OCI-LY1 (cell line): ENCODE data around the gene COA4.
A peak's percentile ranks its signal among the peaks of the same experiment; 100 is the strongest.

Experiments
- H2AFZ ChIP-seq: fragments of 200-600 bp; sonication (generic), shearing (Covaris generic); 2 replicates; pipeline ENCODE4 v1.6.0; 2014; ENCODE audit warnings: antibody characterized with exemption, mild to moderate bottlenecking, low read length
- H3F3A ChIP-seq: fragments of 200-600 bp; sonication (generic), shearing (Covaris generic); 2 replicates; pipeline ENCODE4 v1.6.0; 2014; ENCODE audit warnings: mild to moderate bottlenecking, antibody characterized with exemption, low read length, moderate library complexity; ENCODE audit not compliant: insufficient read depth
- H3K27ac ChIP-seq: fragments of 200-600 bp; sonication (generic); 2 replicates; pipeline ENCODE4 v1.5.1; 2014; ENCODE audit warnings: low read length, mixed run types, mild to moderate bottlenecking, low read depth; ENCODE audit not compliant: poor library complexity, severe bottlenecking
- H3K27me3 ChIP-seq: fragments of 200-600 bp; sonication (generic); 2 replicates; pipeline ENCODE4 v1.6.0; 2014; ENCODE audit warnings: antibody characterized with exemption, mild to moderate bottlenecking, low read length, moderate library complexity; ENCODE audit not compliant: insufficient read depth
- H3K36me3 ChIP-seq: fragments of 200-600 bp; sonication (generic); 2 replicates; pipeline ENCODE4 v1.6.1; 2014; ENCODE audit warnings: mild to moderate bottlenecking, antibody characterized with exemption, low read length, moderate library complexity, mixed read lengths; ENCODE audit not compliant: insufficient read depth
- H3K4me1 ChIP-seq: fragments of 200-600 bp; sonication (generic); 2 replicates; pipeline ENCODE4 v1.5.1; 2014; ENCODE audit warnings: mild to moderate bottlenecking, low read length, moderate library complexity; ENCODE audit not compliant: insufficient read depth, severe bottlenecking
- H3K4me2 ChIP-seq: fragments of 200-600 bp; sonication (generic), shearing (Covaris generic); 2 replicates; pipeline ENCODE4 v1.6.1; 2014; ENCODE audit warnings: low read length
- H3K4me3 ChIP-seq: fragments of 200-600 bp; sonication (generic); 2 replicates; pipeline ENCODE4 v1.5.1; 2014; ENCODE audit warnings: low read length, low read depth, mild to moderate bottlenecking, mixed read lengths; ENCODE audit not compliant: poor library complexity, severe bottlenecking
- H3K79me2 ChIP-seq: fragments of 200-600 bp; shearing (Covaris generic); 2 replicates; pipeline ENCODE4 v1.6.1; 2016; ENCODE audit warnings: mixed run types, low read length, mixed read lengths; ENCODE audit not compliant: insufficient read depth
- H3K9ac ChIP-seq: fragments of 200-600 bp; sonication (generic), shearing (Covaris generic); 2 replicates; pipeline ENCODE4 v1.6.1; 2014; ENCODE audit warnings: mild to moderate bottlenecking, low read length, mixed read lengths
- H3K9me2 ChIP-seq: fragments of 200-600 bp; sonication (generic), shearing (Covaris generic); 2 replicates; pipeline ENCODE4 v1.6.1; 2014; ENCODE audit warnings: low read depth, mild to moderate bottlenecking, low read length, mixed read lengths
- H3K9me3 ChIP-seq: fragments of 200-600 bp; shearing (Covaris generic); 2 replicates; pipeline ENCODE4 v1.6.1; 2014; ENCODE audit warnings: low read length, mixed read lengths
- H4K20me1 ChIP-seq: fragments of 200-600 bp; sonication (generic), shearing (Covaris generic); 2 replicates; pipeline ENCODE4 v1.6.0; 2016; ENCODE audit warnings: mild to moderate bottlenecking, low read length; ENCODE audit not compliant: insufficient read depth
- EZH2 ChIP-seq: fragments of 200-600 bp; sonication (generic), shearing (Covaris generic); IDR thresholded peaks from 2 replicates; pipeline ENCODE4 v1.8.0; 2017; ENCODE audit warnings: borderline replicate concordance, mixed run types, mild to moderate bottlenecking, antibody characterized with exemption, low read length, moderate library complexity, mixed read lengths
- TF ChIP-seq, protein P1 (sequence below): fragments of 200-600 bp; sonication (generic), shearing (Covaris generic); IDR thresholded peaks from 2 replicates; pipeline ENCODE4 v1.5.1; 2017; ENCODE audit warnings: mild to moderate bottlenecking, antibody characterized with exemption, low read length, moderate library complexity, mixed read lengths

The COA4 gene

DNA sequence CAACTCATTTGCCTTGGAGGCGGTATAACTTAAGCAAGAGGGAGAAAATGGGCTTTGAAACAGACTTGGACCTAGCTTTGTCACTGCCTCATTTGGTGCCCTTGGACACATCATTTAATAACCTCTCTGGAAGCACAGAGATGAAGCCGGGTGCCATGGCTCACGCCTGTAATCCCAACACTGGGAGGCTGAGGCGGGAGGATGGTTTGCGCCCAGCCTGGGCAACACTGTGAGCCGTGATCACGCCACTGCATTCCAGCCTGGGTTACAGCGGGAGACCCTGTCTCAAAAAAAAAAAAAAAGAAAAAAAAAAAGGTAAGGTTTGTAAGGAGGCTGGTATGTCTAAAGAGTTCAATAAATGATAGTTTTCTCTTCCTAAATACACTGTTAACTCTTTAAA is 806 bp downstream of the COA4 start:
- peaks cover 28% of the 10 kb centered on the region for H3K4me1 ChIP-seq
- H3K9me2 ChIP-seq, result no peaks in the 10 kb centered on the region
- no peaks in the 10 kb centered on the region for H3F3A ChIP-seq
- H3K27ac ChIP-seq, result peak overlapping the region; percentile 84
- H3K36me3 ChIP-seq, result peaks cover 48% of the 10 kb centered on the region
- H3K9ac ChIP-seq, result peak overlapping the region; percentile 86
- peaks cover 25% of the 10 kb centered on the region for H3K79me2 ChIP-seq
- peak overlapping the region; percentile 88 for H3K4me2 ChIP-seq
- TF ChIP-seq, protein P1, sequence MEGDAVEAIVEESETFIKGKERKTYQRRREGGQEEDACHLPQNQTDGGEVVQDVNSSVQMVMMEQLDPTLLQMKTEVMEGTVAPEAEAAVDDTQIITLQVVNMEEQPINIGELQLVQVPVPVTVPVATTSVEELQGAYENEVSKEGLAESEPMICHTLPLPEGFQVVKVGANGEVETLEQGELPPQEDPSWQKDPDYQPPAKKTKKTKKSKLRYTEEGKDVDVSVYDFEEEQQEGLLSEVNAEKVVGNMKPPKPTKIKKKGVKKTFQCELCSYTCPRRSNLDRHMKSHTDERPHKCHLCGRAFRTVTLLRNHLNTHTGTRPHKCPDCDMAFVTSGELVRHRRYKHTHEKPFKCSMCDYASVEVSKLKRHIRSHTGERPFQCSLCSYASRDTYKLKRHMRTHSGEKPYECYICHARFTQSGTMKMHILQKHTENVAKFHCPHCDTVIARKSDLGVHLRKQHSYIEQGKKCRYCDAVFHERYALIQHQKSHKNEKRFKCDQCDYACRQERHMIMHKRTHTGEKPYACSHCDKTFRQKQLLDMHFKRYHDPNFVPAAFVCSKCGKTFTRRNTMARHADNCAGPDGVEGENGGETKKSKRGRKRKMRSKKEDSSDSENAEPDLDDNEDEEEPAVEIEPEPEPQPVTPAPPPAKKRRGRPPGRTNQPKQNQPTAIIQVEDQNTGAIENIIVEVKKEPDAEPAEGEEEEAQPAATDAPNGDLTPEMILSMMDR, result no peak
- no peak for TF ChIP-seq EZH2
- H3K4me3 ChIP-seq, result peak overlapping the region; percentile 69
- H3K9me3 ChIP-seq, result no peaks in the 10 kb centered on the region
- no peaks in the 10 kb centered on the region for H3K27me3 ChIP-seq
- H2AFZ ChIP-seq, result no peak overlapping the region
- no peaks in the 10 kb centered on the region for H4K20me1 ChIP-seq

DNA sequence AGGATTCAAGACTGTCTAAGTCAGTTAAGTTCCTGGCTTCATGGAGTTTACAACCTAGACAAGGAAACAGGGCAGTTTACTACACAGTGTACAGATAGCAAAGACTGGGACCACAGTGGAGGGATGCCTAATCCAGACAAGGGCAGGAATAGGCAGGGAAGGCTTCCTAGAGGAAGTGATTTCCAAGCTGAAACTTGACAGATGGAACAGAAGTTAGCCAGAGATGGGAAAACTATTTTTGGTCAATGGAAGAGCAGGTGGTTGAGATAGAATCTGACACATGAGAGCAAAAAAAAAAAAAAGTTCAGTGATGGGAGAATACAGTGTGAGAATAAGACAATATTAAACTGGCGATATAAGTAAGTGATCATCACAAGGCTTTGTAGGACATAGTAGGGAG is 1.3 kb downstream of the COA4 start:
- H3K9ac ChIP-seq, result peak overlapping the region; percentile 86
- no peaks in the 10 kb centered on the region for H3K27me3 ChIP-seq
- H3K27ac ChIP-seq, result peak overlapping the region; percentile 84
- peak overlapping the region; percentile 88 for H3K4me2 ChIP-seq
- H3K36me3 ChIP-seq, result peaks cover 51% of the 10 kb centered on the region
- peaks cover 28% of the 10 kb centered on the region for H3K4me1 ChIP-seq
- H3K9me2 ChIP-seq, result no peaks in the 10 kb centered on the region
- peak overlapping the region; percentile 69 for H3K4me3 ChIP-seq
- H3K9me3 ChIP-seq, result no peaks in the 10 kb centered on the region
- TF ChIP-seq EZH2, result no peak
- TF ChIP-seq, protein P1, result no peak
- no peak overlapping the region for H2AFZ ChIP-seq
- H3K79me2 ChIP-seq, result peaks cover 25% of the 10 kb centered on the region
- no peaks in the 10 kb centered on the region for H3F3A ChIP-seq
- no peaks in the 10 kb centered on the region for H4K20me1 ChIP-seq

DNA sequence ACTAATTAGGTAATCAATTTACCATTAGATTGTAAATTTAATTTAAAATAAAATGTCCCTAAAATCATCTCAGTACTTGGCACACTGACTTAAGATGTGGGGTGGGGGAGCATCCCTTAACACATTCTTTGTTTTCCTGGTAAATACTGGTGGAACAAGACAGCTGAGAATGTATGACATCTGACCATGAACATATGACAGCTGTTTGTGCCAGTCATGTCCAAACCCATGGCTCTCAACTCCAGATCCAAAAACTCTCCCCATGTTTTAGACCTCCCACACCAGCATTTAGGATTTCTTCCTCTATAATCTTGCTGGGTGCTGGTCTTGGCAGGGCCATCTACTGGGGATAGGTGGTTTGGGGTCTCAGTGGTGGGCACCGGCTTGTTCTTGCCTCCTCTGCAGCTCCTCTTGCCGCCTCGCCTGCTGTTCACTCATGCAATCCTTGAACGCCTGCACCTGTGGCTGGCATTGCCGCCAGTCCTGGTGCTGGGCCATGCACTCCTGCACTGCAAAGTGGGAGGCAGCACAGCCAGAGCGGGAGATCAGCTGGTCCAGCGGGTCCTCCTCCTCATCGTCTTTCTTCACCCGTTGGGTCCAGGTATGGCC is 3.8 kb downstream of the COA4 start:
- Histone ChIP-seq H3F3A (no peaks in the 10 kb centered on the region), H2AFZ (no peak overlapping the region), H3K9ac (no peak overlapping the region), H4K20me1 (no peaks in the 10 kb centered on the region), H3K4me1 (peaks cover 23% of the 10 kb centered on the region), H3K4me2 (no peak overlapping the region), H3K9me2 (no peaks in the 10 kb centered on the region), H3K36me3 (peaks cover 68% of the 10 kb centered on the region), H3K27me3 (no peaks in the 10 kb centered on the region), H3K4me3 (no peak overlapping the region), H3K9me3 (no peaks in the 10 kb centered on the region), H3K27ac (no peak overlapping the region), H3K79me2 (peaks cover 25% of the 10 kb centered on the region)
- TF ChIP-seq, protein P1, result no peak
